Caco-2 (cell line): Measurements from ENCODE around the gene KRIT1. TPM values are rescaled to one million over a fixed set of nuclear protein-coding genes. Genes with fewer than 3 reads are reported as not detected.

Experiments
- BruUV-seq: library from RNA; stranded (reverse); fragments of 400-500 nt; replicated peaks from 2 replicates; lab custom pipeline; 2021; lab: Mats Ljungman, UMichigan
- CTCF ChIA-PET: fragments of 300-600 bp; sonication (Branson Sonifier 250); formaldehyde crosslinking; loops from one replicate; lab custom pipeline; 2022; ENCODE audit warnings: antibody characterized with exemption; lab: Charles Lee
- POLR2A ChIA-PET: fragments of 300-600 bp; sonication (Branson Sonifier 250); formaldehyde crosslinking; loops from one replicate; lab custom pipeline; 2022; ENCODE audit warnings: antibody characterized with exemption; lab: Charles Lee
- DNase-seq, 2 experiments: peaks; one replicate each; pipeline versions ENCODE4 v3.0.0 to v3.0.0-alpha.2; 2020 to 2022
- H3K27me3 ChIP-seq: replicated peaks from 2 replicates; pipeline ENCODE4 v1.6.0; 2011; ENCODE audit warnings: low read length; ENCODE audit not compliant: control insufficient read depth, insufficient read depth
- H3K36me3 ChIP-seq: 2 replicates; pipeline ENCODE4 v1.5.1; 2011; ENCODE audit warnings: low read length; ENCODE audit not compliant: control insufficient read depth, insufficient read depth
- H3K4me1 ChIP-seq: fragments of 250-450 bp; sonication (Bioruptor Pico); 2 replicates; pipeline ENCODE4 v1.5.1; 2020; ENCODE audit warnings: mild to moderate bottlenecking
- H3K4me3 ChIP-seq: 2 replicates; pipeline ENCODE4 v1.5.1; 2011; ENCODE audit warnings: low read depth, mild to moderate bottlenecking, control low read depth, low read length
- H3K9me3 ChIP-seq: fragments of 250-450 bp; sonication (Bioruptor Pico); 2 replicates; pipeline ENCODE4 v1.5.1; 2020; ENCODE audit warnings: mild to moderate bottlenecking, moderate library complexity
- H3K27ac Mint-ChIP-seq: one replicate; pipeline ENCODE4 v1.8.0; 2022; ENCODE audit warnings: mixed read lengths; ENCODE audit not compliant: unreplicated experiment
- H3K27me3 Mint-ChIP-seq: one replicate; pipeline ENCODE4 v1.8.0; 2022; ENCODE audit warnings: mixed read lengths; ENCODE audit not compliant: insufficient read depth, unreplicated experiment
- H3K36me3 Mint-ChIP-seq: one replicate; pipeline ENCODE4 v1.8.0; 2022; ENCODE audit warnings: mild to moderate bottlenecking, mixed read lengths; ENCODE audit not compliant: insufficient read depth, unreplicated experiment
- H3K4me1 Mint-ChIP-seq: one replicate; pipeline ENCODE4 v1.8.0; 2022; ENCODE audit warnings: low read depth, mixed read lengths; ENCODE audit not compliant: unreplicated experiment
- H3K4me3 Mint-ChIP-seq: one replicate; pipeline ENCODE4 v1.8.0; 2022; ENCODE audit warnings: mild to moderate bottlenecking, moderate library complexity, mixed read lengths; ENCODE audit not compliant: unreplicated experiment
- H3K9me3 Mint-ChIP-seq: one replicate; pipeline ENCODE4 v1.8.0; 2022; ENCODE audit warnings: mixed read lengths; ENCODE audit not compliant: unreplicated experiment
- intact Hi-C: fragments of 100-400 bp; cut with micrococcal nuclease; formaldehyde crosslinking; loops from one replicate; pipeline ENCODE4 v1.10.0; 2022; ENCODE audit not compliant: unreplicated experiment
- total RNA-seq: library from RNA; stranded (reverse); gene quantifications from 2 replicates; pipeline ENCODE4 v1.2.3, GENCODE V29; 2022
- TF ChIP-seq, protein P1 (sequence below), 2 experiments: fragments of 200-600 bp in 1 of 2; IDR thresholded peaks; 1 replicate in 1 of 2; 2 replicates in 1 of 2; pipeline versions ENCODE4 v1.5.1 to v1.8.0; 2011 to 2022; ENCODE audit warnings: antibody characterized with exemption in 1 of 2, control low read depth in 1 of 2, inconsistent platforms in 1 of 2, low read depth in 1 of 2, low read length in 1 of 2, mild to moderate bottlenecking in 1 of 2, moderate library complexity in 1 of 2; ENCODE audit not compliant: insufficient read depth in 1 of 2, severe bottlenecking in 1 of 2, unreplicated experiment in 1 of 2

The KRIT1 gene
- total RNA-seq, 1 experiment from 2014 or later = 54.4 TPM

DNA sequence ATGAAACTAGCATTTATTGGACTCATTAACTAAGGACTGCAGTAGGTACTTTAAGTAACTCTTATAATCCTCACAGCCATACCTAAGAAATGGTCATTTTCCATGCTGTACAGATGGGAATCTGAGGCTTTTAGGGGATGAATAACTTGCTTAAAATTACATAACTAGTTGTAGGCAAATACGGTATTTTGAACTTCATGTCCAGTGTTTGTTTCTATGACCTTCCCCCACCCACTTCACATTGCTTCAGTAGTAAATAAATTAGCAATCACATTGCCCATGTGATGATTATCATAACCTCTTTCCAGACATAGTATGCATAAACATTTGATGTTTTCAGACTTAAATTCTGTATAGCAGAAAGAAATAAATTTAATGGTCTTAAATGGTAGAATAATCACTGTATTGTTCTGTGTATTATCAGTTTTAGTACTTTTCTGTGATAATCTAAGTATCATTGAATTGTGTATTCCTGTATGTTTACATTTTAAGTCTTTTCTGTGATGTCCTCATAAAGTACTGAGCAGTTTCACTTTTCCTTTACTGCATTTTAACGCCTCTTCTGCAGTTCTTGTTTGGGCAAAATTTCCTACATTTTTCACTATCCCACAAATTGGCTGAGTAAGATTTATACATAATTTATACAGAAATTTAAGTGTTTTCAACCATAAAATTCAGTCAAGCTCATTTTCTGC, 48.3 kb upstream of the KRIT1 start:
- Mint-ChIP-seq H3K4me3 (no peak overlapping the region), H3K36me3 (no peaks in the 10 kb centered on the region), H3K27ac (peak overlapping the region; percentile 14), H3K27me3 (no peaks in the 10 kb centered on the region), H3K4me1 (peaks cover 10% of the 10 kb centered on the region), H3K9me3 (no peaks in the 10 kb centered on the region)
- ChIA-PET CTCF (no interaction called here), POLR2A (no interaction called here)
- H3K4me3 ChIP-seq = no peak overlapping the region
- TF ChIP-seq, protein P1, sequence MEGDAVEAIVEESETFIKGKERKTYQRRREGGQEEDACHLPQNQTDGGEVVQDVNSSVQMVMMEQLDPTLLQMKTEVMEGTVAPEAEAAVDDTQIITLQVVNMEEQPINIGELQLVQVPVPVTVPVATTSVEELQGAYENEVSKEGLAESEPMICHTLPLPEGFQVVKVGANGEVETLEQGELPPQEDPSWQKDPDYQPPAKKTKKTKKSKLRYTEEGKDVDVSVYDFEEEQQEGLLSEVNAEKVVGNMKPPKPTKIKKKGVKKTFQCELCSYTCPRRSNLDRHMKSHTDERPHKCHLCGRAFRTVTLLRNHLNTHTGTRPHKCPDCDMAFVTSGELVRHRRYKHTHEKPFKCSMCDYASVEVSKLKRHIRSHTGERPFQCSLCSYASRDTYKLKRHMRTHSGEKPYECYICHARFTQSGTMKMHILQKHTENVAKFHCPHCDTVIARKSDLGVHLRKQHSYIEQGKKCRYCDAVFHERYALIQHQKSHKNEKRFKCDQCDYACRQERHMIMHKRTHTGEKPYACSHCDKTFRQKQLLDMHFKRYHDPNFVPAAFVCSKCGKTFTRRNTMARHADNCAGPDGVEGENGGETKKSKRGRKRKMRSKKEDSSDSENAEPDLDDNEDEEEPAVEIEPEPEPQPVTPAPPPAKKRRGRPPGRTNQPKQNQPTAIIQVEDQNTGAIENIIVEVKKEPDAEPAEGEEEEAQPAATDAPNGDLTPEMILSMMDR (IDR thresholded peaks at IDR 0.05; ENCODE audit: insufficient read depth in 1 of 2, low read depth in 1 of 2, low read length in 1 of 2, severe bottlenecking in 1 of 2, unreplicated experiment in 1 of 2) = no peak
- intact Hi-C loops = no loop called here
- DNase-seq = no peak
- no peaks in the 10 kb centered on the region for H3K27me3 ChIP-seq
- no peaks in the 10 kb centered on the region; the same call in 1 of the 2 replicates for H3K9me3 ChIP-seq
- BruUV-seq = no TSS peak
- H3K4me1 ChIP-seq = peaks cover 6% of the 10 kb centered on the region; the same call in 1 of the 2 replicates
- H3K36me3 ChIP-seq = no peaks in the 10 kb centered on the region

DNA sequence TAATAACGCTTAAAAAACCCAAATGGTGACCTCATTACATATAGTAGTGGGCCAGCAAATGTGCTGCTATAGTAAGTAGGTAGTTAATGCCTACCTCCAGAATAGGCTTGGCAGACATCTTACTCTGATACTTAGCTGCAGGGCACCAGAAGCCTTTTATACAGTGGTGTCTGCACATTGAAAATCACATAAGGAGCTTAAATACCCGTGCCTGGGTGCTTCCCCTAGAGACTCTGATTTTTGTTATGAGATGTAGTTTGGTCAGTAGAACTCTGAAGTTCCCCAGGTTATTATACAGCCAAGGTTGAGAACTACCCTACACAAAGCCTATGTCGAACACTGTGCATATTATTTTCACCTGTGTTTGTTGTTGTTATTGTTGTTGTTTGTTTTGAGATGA, 47.3 kb upstream of the KRIT1 start:
- Histone ChIP-seq H3K4me1 (peaks cover 6% of the 10 kb centered on the region; the same call in 1 of the 2 replicates), H3K27me3 (no peaks in the 10 kb centered on the region), H3K36me3 (no peaks in the 10 kb centered on the region), H3K9me3 (no peaks in the 10 kb centered on the region; the same call in 1 of the 2 replicates), H3K4me3 (no peak overlapping the region)
- Mint-ChIP-seq H3K4me3 (no peak overlapping the region), H3K36me3 (no peaks in the 10 kb centered on the region), H3K4me1 (peaks cover 10% of the 10 kb centered on the region), H3K9me3 (peaks cover 4% of the 10 kb centered on the region), H3K27ac (no peak overlapping the region), H3K27me3 (no peaks in the 10 kb centered on the region)
- DNase-seq = no peak
- POLR2A ChIA-PET = interaction anchor here (0.6 kb wide), 1 partner anchor 1581 kb away, joined by 8 read pairs; no protein-coding TSS in a partner anchor
- intact Hi-C loops = no loop called here
- BruUV-seq = no TSS peak
- TF ChIP-seq, protein P1 (IDR thresholded peaks at IDR 0.05; ENCODE audit: insufficient read depth in 1 of 2, low read depth in 1 of 2, low read length in 1 of 2, severe bottlenecking in 1 of 2, unreplicated experiment in 1 of 2) = no peak
- CTCF ChIA-PET = no interaction called here

DNA sequence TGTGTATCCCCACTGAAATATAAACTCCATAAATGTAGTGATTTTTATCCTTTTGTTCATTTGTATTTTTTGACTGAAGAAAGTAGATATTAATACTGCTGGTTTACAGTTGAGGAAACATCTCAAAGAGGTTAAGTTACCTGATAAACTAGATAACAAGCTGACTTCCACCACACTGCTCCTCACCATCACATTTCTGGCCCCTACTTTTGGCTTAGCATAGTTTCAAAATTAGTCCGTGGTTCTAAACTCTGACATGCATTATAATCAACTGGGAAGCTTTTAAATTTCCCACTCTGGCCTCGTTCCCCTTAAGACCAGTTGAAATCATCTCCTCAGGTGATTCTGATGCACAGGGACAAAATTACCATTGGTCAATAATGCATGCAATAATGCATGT, 43.6 kb upstream of the KRIT1 start:
- Mint-ChIP-seq H3K4me3 (no peak overlapping the region), H3K9me3 (peaks cover 14% of the 10 kb centered on the region), H3K27me3 (no peaks in the 10 kb centered on the region), H3K4me1 (peaks cover 10% of the 10 kb centered on the region), H3K36me3 (peaks cover 6% of the 10 kb centered on the region), H3K27ac (no peak overlapping the region)
- no peaks in the 10 kb centered on the region for H3K36me3 ChIP-seq
- H3K27me3 ChIP-seq = no peaks in the 10 kb centered on the region
- H3K9me3 ChIP-seq = no peaks in the 10 kb centered on the region; the same call in 1 of the 2 replicates
- no TSS peak for BruUV-seq
- peaks cover 6% of the 10 kb centered on the region; the same call in 1 of the 2 replicates for H3K4me1 ChIP-seq
- ChIA-PET CTCF (no interaction called here), POLR2A (no interaction called here)
- TF ChIP-seq, protein P1 (IDR thresholded peaks at IDR 0.05; ENCODE audit: insufficient read depth in 1 of 2, low read depth in 1 of 2, low read length in 1 of 2, severe bottlenecking in 1 of 2, unreplicated experiment in 1 of 2) = no peak
- intact Hi-C loops = no loop called here
- H3K4me3 ChIP-seq = no peak overlapping the region
- no peak for DNase-seq
